Activated B cell treated with CpG ODN at 0.5 μM for 24 hours (primary cell): ENCODE results near the gene GATA6. TPM values are rescaled to one million over a fixed set of nuclear protein-coding genes. Genes with fewer than 3 reads are reported as not detected.
A peak's percentile ranks its signal among the peaks of the same experiment; 100 is the strongest.

Source experiments
- ATAC-seq: fragments of 200-7000 bp; cut with Tn5 transposase; one replicate; pipeline ENCODE4 v1.10.0; 2021; ENCODE audit warnings: low read depth, mild to moderate bottlenecking, moderate library complexity
- CTCF ChIA-PET: fragments of 350-600 bp; sonication (Branson Sonifier 250); formaldehyde crosslinking; loops from one replicate; lab custom pipeline; 2021; ENCODE audit warnings: antibody characterized with exemption; lab: Charles Lee
- POLR2A ChIA-PET: fragments of 350-600 bp; sonication (Branson Sonifier 250); formaldehyde crosslinking; loops from one replicate; lab custom pipeline; 2021; ENCODE audit warnings: antibody characterized with exemption; lab: Charles Lee
- DNase-seq: peaks from one replicate; pipeline ENCODE4 v3.0.0; 2022
- H3K27ac Mint-ChIP-seq: one replicate; pipeline ENCODE4 v1.8.0; 2020; ENCODE audit warnings: mixed read lengths
- H3K27me3 Mint-ChIP-seq: one replicate; pipeline ENCODE4 v1.8.0; 2021; ENCODE audit warnings: mixed read lengths
- H3K36me3 Mint-ChIP-seq: one replicate; pipeline ENCODE4 v1.8.0; 2021; ENCODE audit warnings: low read depth, mixed read lengths
- H3K4me1 Mint-ChIP-seq: one replicate; pipeline ENCODE4 v1.8.0; 2021; ENCODE audit warnings: mixed read lengths
- H3K4me3 Mint-ChIP-seq: one replicate; pipeline ENCODE4 v1.8.0; 2020; ENCODE audit warnings: mild to moderate bottlenecking, mixed read lengths
- H3K9me3 Mint-ChIP-seq: one replicate; pipeline ENCODE4 v1.8.0; 2020; ENCODE audit warnings: mixed read lengths
- CTCF ChIP-seq: fragments of 200-600 bp; IDR thresholded peaks from one replicate; pipeline ENCODE4 v1.8.0; 2022; ENCODE audit warnings: antibody characterized with exemption, mild to moderate bottlenecking
- intact Hi-C: fragments of 100-400 bp; cut with micrococcal nuclease; formaldehyde crosslinking; loops from one replicate; pipeline ENCODE4 v1.15.1; 2024
- total RNA-seq: library from RNA; stranded (reverse); gene quantifications from 2 replicates; pipeline ENCODE4 v1.2.3, GENCODE V29; 2022

The GATA6 gene
- total RNA-seq = not detected in 2 replicates

GRCh38 chr18:22169011-22169888, at the start of gene GATA6:
Gene GATA6 (plus strand): TSS chr18:22169589. CDS start chr18:22171145, 1,556 bp downstream.
- ChIA-PET CTCF (no interaction called here), POLR2A (no interaction called here)
- Mint-ChIP-seq H3K36me3 (no peaks in the 10 kb centered on the region), H3K4me1 (peaks cover 21% of the 10 kb centered on the region), H3K4me3 (peak within 1 kb of the TSS; percentile 76), H3K27ac (no peak within 1 kb of the TSS), H3K9me3 (no peaks in the 10 kb centered on the region), H3K27me3 (peaks cover 59% of the 10 kb centered on the region)
- ATAC-seq = no peak
- no peak for TF ChIP-seq CTCF
- no peak for DNase-seq
- intact Hi-C loops = no loop called here

GRCh38 chr18:22124970-22125369, 44.4 kb upstream of the GATA6 start:
- POLR2A ChIA-PET = no interaction called here
- DNase-seq = no peak
- CTCF ChIA-PET = no interaction called here
- no peak for TF ChIP-seq CTCF
- Mint-ChIP-seq H3K27ac (no peak overlapping the region), H3K36me3 (no peaks in the 10 kb centered on the region), H3K4me3 (no peak overlapping the region), H3K27me3 (no peaks in the 10 kb centered on the region), H3K4me1 (no peaks in the 10 kb centered on the region), H3K9me3 (peaks cover 3% of the 10 kb centered on the region)
- no peak for ATAC-seq
- intact Hi-C loops = no loop called here

- no peaks in the 10 kb centered on the region for H3K4me1 Mint-ChIP-seq
- H3K27me3 Mint-ChIP-seq = no peaks in the 10 kb centered on the region
- no peaks in the 10 kb centered on the region for H3K36me3 Mint-ChIP-seq
- ChIA-PET POLR2A (no interaction called here), CTCF (no interaction called here)
- no peak overlapping the region for H3K27ac Mint-ChIP-seq
- no peak for TF ChIP-seq CTCF
- ATAC-seq = no peak
- H3K4me3 Mint-ChIP-seq = no peak overlapping the region
- H3K9me3 Mint-ChIP-seq = no peaks in the 10 kb centered on the region
- intact Hi-C loops = no loop called here
- DNase-seq = no peak
Observed at GRCh38 chr18:22128954-22129353, 40.4 kb upstream of the GATA6 start.

- Mint-ChIP-seq H3K27ac (no peak overlapping the region), H3K36me3 (no peaks in the 10 kb centered on the region), H3K4me1 (no peaks in the 10 kb centered on the region), H3K9me3 (no peaks in the 10 kb centered on the region), H3K4me3 (no peak overlapping the region), H3K27me3 (no peaks in the 10 kb centered on the region)
- ATAC-seq = no peak
- DNase-seq = no peak
- no peak for TF ChIP-seq CTCF
- ChIA-PET POLR2A (no interaction called here), CTCF (no interaction called here)
- intact Hi-C loops = no loop called here
Observed at GRCh38 chr18:22129778-22130177, 39.6 kb upstream of the GATA6 start.

GRCh38 chr18:22132258-22132657, 37.1 kb upstream of the GATA6 start:
- Mint-ChIP-seq H3K4me3 (no peak overlapping the region), H3K27ac (no peak overlapping the region), H3K36me3 (no peaks in the 10 kb centered on the region), H3K9me3 (no peaks in the 10 kb centered on the region), H3K4me1 (no peaks in the 10 kb centered on the region), H3K27me3 (no peaks in the 10 kb centered on the region)
- no peak for ATAC-seq
- intact Hi-C loops = no loop called here
- TF ChIP-seq CTCF = no peak
- POLR2A ChIA-PET = no interaction called here
- CTCF ChIA-PET = no interaction called here
- DNase-seq = no peak
